Naive thymus-derived CD4-positive, alpha-beta T cell (primary cell): Measurements from ENCODE around the gene EML6. TPM values are rescaled to one million over a fixed set of nuclear protein-coding genes. Genes with fewer than 3 reads are reported as not detected.

ENCODE experiments used
- ATAC-seq: fragments of 150-1000 bp; cut with Tn5 transposase; 2 replicates; pipeline ENCODE4 v1.10.0; 2021; ENCODE audit warnings: mild to moderate bottlenecking, moderate library complexity
- CTCF ChIA-PET: fragments of 350-600 bp; sonication (Branson Sonifier 250); formaldehyde crosslinking; loops from one replicate; lab custom pipeline; 2021; ENCODE audit warnings: antibody characterized with exemption; lab: Charles Lee
- POLR2A ChIA-PET: fragments of 350-600 bp; sonication (Branson Sonifier 250); formaldehyde crosslinking; loops from one replicate; lab custom pipeline; 2021; ENCODE audit warnings: antibody characterized with exemption, inconsistent platforms; lab: Charles Lee
- DNase-seq, 9 donors: peaks; one replicate each; pipeline versions ENCODE4 v3.0.0 to v3.0.0-alpha.2; 2020 to 2022; ENCODE audit warnings: mixed read lengths in 1 of 9
- H3K27ac ChIP-seq: one replicate; pipeline ENCODE4 v1.7.0; 2013; ENCODE audit warnings: mild to moderate bottlenecking, low read depth, low read length, moderate library complexity
- H3K27me3 ChIP-seq, 2 donors: one replicate each; pipeline ENCODE4 v1.7.0; 2013; ENCODE audit warnings: low read length in 2 of 2, mild to moderate bottlenecking in 2 of 2, moderate library complexity in 2 of 2; ENCODE audit not compliant: control insufficient read depth in 2 of 2, insufficient read depth in 2 of 2
- H3K36me3 ChIP-seq, 3 experiments: 1 replicate in 2 of 3; 2 replicates in 1 of 3; pipeline ENCODE4 v1.7.0; 2013; ENCODE audit warnings: low read length in 3 of 3, mild to moderate bottlenecking in 3 of 3, moderate library complexity in 1 of 3; ENCODE audit not compliant: insufficient read depth in 3 of 3, control insufficient read depth in 2 of 3
- H3K4me1 ChIP-seq, 2 donors: one replicate each; pipeline ENCODE4 v1.7.0; 2013; ENCODE audit warnings: low read length in 2 of 2, mild to moderate bottlenecking in 2 of 2, moderate library complexity in 1 of 2; ENCODE audit not compliant: control insufficient read depth in 2 of 2, insufficient read depth in 2 of 2
- H3K4me3 ChIP-seq: 2 replicates; pipeline ENCODE4 v1.7.0; 2013; ENCODE audit warnings: mild to moderate bottlenecking, low read length
- H3K9me3 ChIP-seq, 3 experiments: 1 replicate in 2 of 3; 2 replicates in 1 of 3; pipeline ENCODE4 v1.7.0; 2013; ENCODE audit warnings: low read length in 3 of 3; ENCODE audit not compliant: control insufficient read depth in 2 of 3
- H3K27ac Mint-ChIP-seq, 9 donors: one replicate each; pipeline ENCODE4 v1.8.0; 2020 to 2022; ENCODE audit warnings: mixed read lengths in 9 of 9, mild to moderate bottlenecking in 8 of 9, moderate library complexity in 5 of 9, inconsistent platforms in 2 of 9
- H3K27me3 Mint-ChIP-seq, 5 donors: one replicate each; pipeline ENCODE4 v1.8.0; 2021 to 2022; ENCODE audit warnings: mixed read lengths in 5 of 5, mild to moderate bottlenecking in 1 of 5
- H3K36me3 Mint-ChIP-seq, 5 donors: one replicate each; pipeline ENCODE4 v1.8.0; 2020 to 2022; ENCODE audit warnings: mixed read lengths in 5 of 5, mild to moderate bottlenecking in 3 of 5, inconsistent platforms in 1 of 5
- H3K4me1 Mint-ChIP-seq, 7 donors: one replicate each; pipeline ENCODE4 v1.8.0; 2020 to 2022; ENCODE audit warnings: mixed read lengths in 7 of 7, mild to moderate bottlenecking in 3 of 7, inconsistent platforms in 1 of 7
- H3K4me3 Mint-ChIP-seq, 10 donors: one replicate each; pipeline ENCODE4 v1.8.0; 2020 to 2022; ENCODE audit warnings: mild to moderate bottlenecking in 10 of 10, mixed read lengths in 10 of 10, moderate library complexity in 6 of 10, inconsistent platforms in 2 of 10
- H3K9me3 Mint-ChIP-seq, 11 donors: one replicate each; pipeline ENCODE4 v1.8.0; 2020 to 2022; ENCODE audit warnings: mixed read lengths in 11 of 11, mild to moderate bottlenecking in 4 of 11, inconsistent platforms in 1 of 11, moderate library complexity in 1 of 11
- intact Hi-C, 2 donors: fragments of 100-400 bp; cut with micrococcal nuclease; formaldehyde crosslinking; loops; one replicate each; pipeline ENCODE4 v1.15.1; 2023
- polyA plus RNA-seq, 2 donors: library from polyadenylated mRNA; unstranded; fragments of 300-500 nt; fragmentation: Illumina TruSeq; gene quantifications; one replicate each; pipeline ENCODE4 v1.2.3, GENCODE V29; 2021
- total RNA-seq, 6 experiments: library from RNA in 5 of 6; stranded (reverse) in 5 of 6; gene quantifications; 1 replicate in 5 of 6; 2 replicates in 1 of 6; pipeline ENCODE4 v1.2.3 and lab custom pipeline; 2021 to 2026

Gene EML6
- total and polyA plus RNA-seq, 7 experiments from 2014 or later = 0.32 to 2.5 (median 1.5) TPM; not detected in 2

DNA sequence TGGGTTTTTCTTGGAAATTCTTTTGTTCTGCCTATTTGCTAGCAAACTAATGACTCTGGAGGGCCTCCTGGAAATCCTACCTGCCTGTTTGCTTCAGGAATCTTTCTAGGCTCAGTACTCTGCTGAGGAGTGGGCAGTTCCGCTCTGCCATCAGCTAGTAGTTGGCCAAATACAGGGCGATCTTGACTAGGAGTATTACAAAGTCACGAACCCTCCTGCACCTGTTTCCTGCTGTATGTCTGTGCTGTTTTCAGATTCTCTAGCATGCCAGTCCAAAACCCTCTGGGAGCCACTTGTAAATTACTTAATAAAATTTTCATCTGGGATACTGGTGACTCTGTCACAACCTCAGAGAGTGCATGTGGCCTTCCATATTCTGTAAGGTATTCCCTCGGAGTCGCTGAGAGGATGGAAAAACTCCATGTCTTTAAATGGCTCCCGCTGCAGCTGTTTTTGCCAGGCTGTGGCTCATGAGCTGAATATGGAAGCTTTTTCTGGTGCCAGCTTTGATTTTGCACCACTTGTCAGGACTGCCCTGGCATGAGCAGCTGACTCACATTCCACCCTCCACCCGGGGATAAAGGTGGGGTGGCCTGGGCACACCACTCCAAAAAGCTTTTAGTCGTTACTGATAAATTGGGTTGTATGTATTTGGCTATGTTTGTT is 203.8 kb downstream of the EML6 start:
- Mint-ChIP-seq H3K9me3 (peaks cover 0 to 3% (median 0%) of the 10 kb centered on the region in 11 donors), H3K4me3 (no peak overlapping the region), H3K36me3 (peaks cover 0 to 4% (median 0%) of the 10 kb centered on the region in 5 donors), H3K4me1 (no peaks in the 10 kb centered on the region), H3K27me3 (peaks cover 0 to 14% (median 4%) of the 10 kb centered on the region in 5 donors), H3K27ac (no peak overlapping the region)
- H3K27me3 ChIP-seq = no peaks in the 10 kb centered on the region
- ChIA-PET CTCF (no interaction called here), POLR2A (no interaction called here)
- DNase-seq = no peak
- H3K36me3 ChIP-seq = no peaks in the 10 kb centered on the region
- H3K27ac ChIP-seq = no peak overlapping the region
- no peaks in the 10 kb centered on the region for H3K9me3 ChIP-seq
- no peak for ATAC-seq
- H3K4me1 ChIP-seq = no peaks in the 10 kb centered on the region
- intact Hi-C loops = no loop called here
- H3K4me3 ChIP-seq = no peak overlapping the region

DNA sequence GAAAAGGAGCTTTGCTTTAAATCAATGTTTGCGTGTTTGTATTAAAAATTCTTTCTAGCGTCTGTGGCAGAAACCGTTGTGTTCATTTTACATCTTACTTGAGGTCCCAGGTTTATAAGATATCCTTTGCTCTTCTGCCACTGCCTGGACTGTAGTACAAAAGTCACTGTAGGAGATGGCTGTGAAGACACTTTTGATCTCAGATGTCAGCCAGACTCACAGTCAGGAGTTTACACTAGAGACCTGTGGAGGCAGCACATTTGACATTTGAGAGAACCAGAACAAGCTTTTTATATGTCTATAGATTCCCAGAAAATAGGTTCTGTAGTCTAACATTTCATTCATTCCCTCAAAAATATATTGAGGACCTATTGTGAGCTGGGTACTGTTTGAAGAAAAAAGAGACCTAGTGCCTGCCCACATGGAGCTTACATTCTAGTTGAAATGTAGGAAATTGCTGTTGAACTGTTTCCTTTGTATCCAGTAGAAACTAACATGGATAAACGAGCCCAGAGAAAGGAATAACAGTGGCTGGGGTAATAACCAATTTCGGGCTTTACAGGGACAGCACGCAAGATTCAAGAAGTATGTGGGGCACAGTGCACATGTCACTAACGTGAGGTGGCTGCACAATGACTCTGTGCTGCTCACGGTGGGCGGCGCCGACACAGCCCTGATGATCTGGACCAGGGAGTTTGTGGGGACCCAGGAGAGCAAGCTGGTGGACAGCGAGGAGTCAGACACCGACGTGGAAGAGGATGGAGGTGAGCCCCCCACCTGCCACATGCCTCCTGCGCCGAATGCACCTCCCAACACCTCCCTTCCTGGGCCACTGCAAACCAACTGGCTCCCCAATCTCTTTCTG is 204.5 kb downstream of the EML6 start:
- ChIA-PET CTCF (no interaction called here), POLR2A (no interaction called here)
- no peaks in the 10 kb centered on the region for H3K4me1 Mint-ChIP-seq
- H3K36me3 ChIP-seq = no peaks in the 10 kb centered on the region
- DNase-seq = no peak
- no peak overlapping the region for H3K27ac Mint-ChIP-seq
- no peaks in the 10 kb centered on the region for H3K27me3 ChIP-seq
- H3K9me3 Mint-ChIP-seq = peaks cover 0 to 3% (median 0%) of the 10 kb centered on the region in 11 donors
- H3K4me3 ChIP-seq = no peak overlapping the region
- no peak for ATAC-seq
- H3K36me3 Mint-ChIP-seq = peaks cover 0 to 4% (median 0%) of the 10 kb centered on the region in 5 donors
- H3K4me3 Mint-ChIP-seq = no peak overlapping the region
- no peaks in the 10 kb centered on the region for H3K9me3 ChIP-seq
- H3K27me3 Mint-ChIP-seq = peaks cover 0 to 12% (median 5%) of the 10 kb centered on the region in 5 donors
- H3K27ac ChIP-seq = no peak overlapping the region
- no peaks in the 10 kb centered on the region for H3K4me1 ChIP-seq
- intact Hi-C loops = no loop called here

DNA sequence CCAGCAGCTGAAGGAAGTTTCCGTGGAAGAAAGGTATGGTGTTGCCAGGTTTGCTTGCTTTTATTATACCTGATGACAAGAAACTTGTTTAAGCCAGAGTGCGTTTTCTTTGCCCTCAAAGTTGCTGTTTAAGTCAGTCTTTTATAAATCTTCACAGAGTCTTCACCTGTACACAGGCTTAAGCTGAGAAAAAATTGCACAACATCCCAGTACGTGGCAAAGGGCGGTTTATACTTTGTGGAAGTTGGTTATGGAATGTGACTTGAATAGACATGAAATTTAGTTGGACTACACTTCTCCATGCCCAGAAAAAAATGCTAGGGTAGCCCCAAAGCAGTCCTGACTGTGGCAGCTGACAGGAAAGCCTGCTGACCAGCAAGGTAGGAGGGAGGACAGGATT is 205.3 kb downstream of the EML6 start:
- intact Hi-C loops = no loop called here
- Mint-ChIP-seq H3K9me3 (peaks cover 0 to 3% (median 0%) of the 10 kb centered on the region in 11 donors), H3K27ac (no peak overlapping the region), H3K4me3 (no peak overlapping the region), H3K27me3 (peaks cover 0 to 12% (median 5%) of the 10 kb centered on the region in 5 donors), H3K36me3 (peaks cover 0 to 4% (median 0%) of the 10 kb centered on the region in 5 donors), H3K4me1 (no peaks in the 10 kb centered on the region)
- POLR2A ChIA-PET = no interaction called here
- no peaks in the 10 kb centered on the region for H3K27me3 ChIP-seq
- no peaks in the 10 kb centered on the region for H3K36me3 ChIP-seq
- no peaks in the 10 kb centered on the region for H3K9me3 ChIP-seq
- ATAC-seq = no peak
- CTCF ChIA-PET = no interaction called here
- H3K27ac ChIP-seq = no peak overlapping the region
- no peak overlapping the region for H3K4me3 ChIP-seq
- no peak for DNase-seq
- H3K4me1 ChIP-seq = no peaks in the 10 kb centered on the region

DNA sequence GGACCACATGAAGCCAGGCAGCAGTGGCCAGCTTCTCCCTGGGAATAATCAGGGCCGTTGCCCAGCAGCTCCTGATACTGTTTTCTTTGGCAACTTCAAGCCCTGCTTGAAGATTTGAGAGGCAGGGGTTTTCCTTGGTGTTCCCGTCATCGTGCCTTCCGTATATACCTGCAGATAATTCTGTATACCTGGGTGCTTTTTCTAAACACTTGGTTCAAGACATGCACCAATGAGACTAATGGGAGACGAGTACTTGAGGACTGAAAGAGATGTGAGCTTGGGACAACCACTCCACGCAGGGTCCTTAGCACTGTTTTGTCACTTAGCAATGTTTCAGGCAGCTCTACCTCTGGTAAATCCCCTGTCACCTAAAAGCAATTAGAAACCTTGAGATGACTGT is 208.0 kb downstream of the EML6 start:
- Mint-ChIP-seq H3K4me3 (no peak overlapping the region), H3K36me3 (peaks cover 0 to 4% (median 0%) of the 10 kb centered on the region in 5 donors), H3K27ac (no peak overlapping the region), H3K27me3 (peaks cover 0 to 5% (median 4%) of the 10 kb centered on the region in 5 donors), H3K4me1 (no peaks in the 10 kb centered on the region), H3K9me3 (peaks cover 0 to 3% (median 0%) of the 10 kb centered on the region in 11 donors)
- no peaks in the 10 kb centered on the region for H3K27me3 ChIP-seq
- ATAC-seq = no peak
- ChIA-PET POLR2A (no interaction called here), CTCF (no interaction called here)
- H3K9me3 ChIP-seq = no peaks in the 10 kb centered on the region
- DNase-seq = no peak
- H3K27ac ChIP-seq = no peak overlapping the region
- no peak overlapping the region for H3K4me3 ChIP-seq
- H3K4me1 ChIP-seq = no peaks in the 10 kb centered on the region
- H3K36me3 ChIP-seq = no peaks in the 10 kb centered on the region
- intact Hi-C loops = no loop called here

DNA sequence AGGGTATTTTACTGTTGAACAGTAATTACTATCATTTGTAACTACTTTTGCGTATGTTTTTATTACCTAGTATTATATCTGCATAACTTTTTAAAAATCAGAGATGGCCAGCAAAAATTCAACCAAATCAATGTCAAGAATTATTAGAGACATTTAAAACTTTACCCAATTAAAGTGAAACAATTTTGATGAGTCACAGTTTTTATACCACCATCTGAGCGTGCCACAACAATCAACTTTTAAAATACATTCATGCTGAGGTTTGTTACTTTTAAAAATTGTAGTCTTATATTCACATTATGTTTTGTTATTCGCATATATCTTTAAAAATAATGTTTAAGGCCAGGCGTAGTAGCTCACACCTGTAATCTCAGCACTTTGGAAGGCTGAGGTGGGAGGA is 211.9 kb downstream of the EML6 start:
- no peaks in the 10 kb centered on the region for H3K4me1 Mint-ChIP-seq
- DNase-seq (no peak), ATAC-seq (no peak)
- no peak overlapping the region for H3K27ac ChIP-seq
- no peak overlapping the region for H3K27ac Mint-ChIP-seq
- H3K27me3 Mint-ChIP-seq = peaks cover 0 to 5% (median 0%) of the 10 kb centered on the region in 5 donors
- ChIA-PET CTCF (no interaction called here), POLR2A (no interaction called here)
- H3K4me1 ChIP-seq = no peaks in the 10 kb centered on the region
- H3K36me3 Mint-ChIP-seq = peaks cover 0 to 11% (median 3%) of the 10 kb centered on the region in 5 donors
- H3K4me3 Mint-ChIP-seq = no peak overlapping the region
- peaks cover 0 to 5% (median 0%) of the 10 kb centered on the region in 3 experiments for H3K9me3 ChIP-seq
- H3K4me3 ChIP-seq = no peak overlapping the region
- intact Hi-C loops = no loop called here
- no peaks in the 10 kb centered on the region for H3K27me3 ChIP-seq
- peaks cover 0 to 27% (median 10%) of the 10 kb centered on the region in 11 donors for H3K9me3 Mint-ChIP-seq
- no peaks in the 10 kb centered on the region for H3K36me3 ChIP-seq

DNA sequence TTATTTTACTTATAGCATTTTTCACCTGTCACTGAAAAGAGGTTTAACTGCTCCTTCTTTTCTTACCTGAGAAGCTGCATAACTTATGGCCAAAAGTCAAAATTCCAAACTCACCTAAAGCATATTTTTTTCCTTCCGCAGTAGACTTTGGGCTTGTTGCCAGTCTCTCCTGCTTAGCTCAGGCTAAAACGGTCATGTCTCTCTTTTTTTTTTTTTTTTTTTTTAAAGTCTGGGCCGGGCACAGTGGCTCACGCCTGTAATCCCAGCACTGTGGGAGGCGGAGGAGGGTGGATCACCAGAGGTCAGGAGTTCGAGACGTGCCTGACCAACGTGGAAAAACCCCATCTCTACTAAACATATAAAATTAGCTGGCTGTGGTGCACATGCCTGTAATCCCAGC is 213.3 kb downstream of the EML6 start:
- Mint-ChIP-seq H3K27me3 (peaks cover 0 to 5% (median 0%) of the 10 kb centered on the region in 5 donors), H3K36me3 (peaks cover 0 to 11% (median 3%) of the 10 kb centered on the region in 5 donors), H3K4me1 (no peaks in the 10 kb centered on the region), H3K27ac (no peak overlapping the region), H3K4me3 (no peak overlapping the region), H3K9me3 (peaks cover 0 to 27% (median 8%) of the 10 kb centered on the region in 11 donors)
- Histone ChIP-seq H3K9me3 (peaks cover 0 to 5% (median 0%) of the 10 kb centered on the region in 3 experiments), H3K27ac (no peak overlapping the region), H3K27me3 (no peaks in the 10 kb centered on the region), H3K4me1 (peaks cover 0 to under 1% of the 10 kb centered on the region in 2 donors), H3K4me3 (no peak overlapping the region), H3K36me3 (no peaks in the 10 kb centered on the region)
- CTCF ChIA-PET = no interaction called here
- ATAC-seq = no peak
- no peak for DNase-seq
- intact Hi-C loops = no loop called here
- POLR2A ChIA-PET = no interaction called here
